GM12878 (cell line): ENCODE measurements around the gene FNDC3B. TPM values are rescaled to one million over a fixed set of nuclear protein-coding genes. Genes with fewer than 3 reads are reported as not detected.

ENCODE experiments used
- GABPA ChIP-seq: IDR thresholded peaks from 2 replicates; pipeline ENCODE4 v1.6.1; 2014; ENCODE audit warnings: antibody characterized with exemption, low read depth, mild to moderate bottlenecking, inconsistent platforms
- HDAC6 ChIP-seq: fragments of 200-600 bp; sonication (generic); IDR thresholded peaks from one replicate; pipeline ENCODE4 v1.8.0; 2017; ENCODE audit warnings: antibody characterized with exemption; ENCODE audit not compliant: unreplicated experiment
- HDGF ChIP-seq: fragments of 450-650 bp; IDR thresholded peaks from 2 replicates; pipeline ENCODE4 v1.6.1; 2016; ENCODE audit warnings: antibody characterized with exemption
- NR2C2 ChIP-seq: IDR thresholded peaks from 2 replicates; pipeline ENCODE4 v1.6.1; 2011; ENCODE audit warnings: borderline replicate concordance, low read depth; ENCODE audit not compliant: control insufficient read depth, insufficient read length
- POU2F2 ChIP-seq: IDR thresholded peaks from 3 replicates; pipeline ENCODE4 v1.6.1; 2011; ENCODE audit warnings: low read depth, mild to moderate bottlenecking, low read length, borderline replicate concordance
- RAD21 ChIP-seq: IDR thresholded peaks from 2 replicates; pipeline ENCODE4 v1.6.1; 2011; ENCODE audit warnings: mild to moderate bottlenecking, low read depth, low read length, moderate library complexity; ENCODE audit not compliant: insufficient read depth
- RB1 ChIP-seq: fragments of 450-650 bp; formaldehyde crosslinking; IDR thresholded peaks from 2 replicates; pipeline ENCODE4 v1.6.1; 2017; ENCODE audit warnings: mild to moderate bottlenecking, borderline replicate concordance
- RFX5 ChIP-seq: IDR thresholded peaks from 2 replicates; pipeline ENCODE4 v1.6.1; 2011; ENCODE audit warnings: low read depth, low read length, improper control_type of control experiment
- SMAD5 ChIP-seq: IDR thresholded peaks from 2 replicates; pipeline ENCODE4 v1.6.1; 2016; ENCODE audit warnings: antibody characterized with exemption, low read depth
- SREBF2 ChIP-seq: IDR thresholded peaks from 2 replicates; pipeline ENCODE4 v1.6.1; 2012; ENCODE audit warnings: mild to moderate bottlenecking, low read length
- ZNF687 ChIP-seq: fragments of 450-650 bp; IDR thresholded peaks from 2 replicates; pipeline ENCODE4 v1.6.1; 2017; ENCODE audit warnings: mild to moderate bottlenecking, moderate library complexity
- polyA plus RNA-seq, 11 experiments: library from polyadenylated mRNA; depleted of rRNA in 4 of 11; unstranded in 6 of 11; stranded (reverse) in 5 of 11; fragments of >200 nt; fragmentation: Nextera tagmentation in 4 of 11; fragmentation: Illumina TruSeq in 1 of 11; extraction: Ambion mirVana in 4 of 11; extraction: Trizol in 1 of 11; gene quantifications; 1 replicate in 1 of 11; 2 replicates in 10 of 11; pipeline versions ENCODE4 v1.2.1 to v1.2.3, GENCODE V29; 2011 to 2016; ENCODE audit warnings: inconsistent platforms in 2 of 11, missing spikeins in 2 of 11, low read depth in 1 of 11
- total RNA-seq, 4 experiments: library from RNA; depleted of rRNA in 3 of 4; stranded (reverse); fragments of >200 nt in 3 of 4; fragmentation: Illumina TruSeq in 1 of 4; extraction: Trizol in 1 of 4; gene quantifications; 2 replicates each; pipeline versions ENCODE4 v1.2.1 to v1.2.3, GENCODE V29; 2013 to 2021
- TF ChIP-seq, protein P1 (sequence below): fragments of 450-650 bp; formaldehyde crosslinking; IDR thresholded peaks from 2 replicates; pipeline ENCODE4 v1.5.0; 2022; ENCODE audit warnings: mild to moderate bottlenecking, missing genetic modification characterization
- TF ChIP-seq, protein P2 (sequence below): fragments of 450-650 bp; formaldehyde crosslinking; IDR thresholded peaks from 2 replicates; pipeline ENCODE4 v1.4.0; 2022; ENCODE audit warnings: mild to moderate bottlenecking, moderate library complexity
- TF ChIP-seq, protein P3 (sequence below): IDR thresholded peaks from 2 replicates; pipeline ENCODE4 v1.6.1; 2012; ENCODE audit warnings: low read length, inconsistent platforms

FNDC3B gene
- total and polyA plus RNA-seq, 10 of the 15 experiments (the other 5 are each of a cell fraction or from before 2014, with no cell fraction given), result 7.9 to 35.0 (median 18.5) TPM

- TF ChIP-seq NR2C2, result no peak
- TF ChIP-seq, protein P1, sequence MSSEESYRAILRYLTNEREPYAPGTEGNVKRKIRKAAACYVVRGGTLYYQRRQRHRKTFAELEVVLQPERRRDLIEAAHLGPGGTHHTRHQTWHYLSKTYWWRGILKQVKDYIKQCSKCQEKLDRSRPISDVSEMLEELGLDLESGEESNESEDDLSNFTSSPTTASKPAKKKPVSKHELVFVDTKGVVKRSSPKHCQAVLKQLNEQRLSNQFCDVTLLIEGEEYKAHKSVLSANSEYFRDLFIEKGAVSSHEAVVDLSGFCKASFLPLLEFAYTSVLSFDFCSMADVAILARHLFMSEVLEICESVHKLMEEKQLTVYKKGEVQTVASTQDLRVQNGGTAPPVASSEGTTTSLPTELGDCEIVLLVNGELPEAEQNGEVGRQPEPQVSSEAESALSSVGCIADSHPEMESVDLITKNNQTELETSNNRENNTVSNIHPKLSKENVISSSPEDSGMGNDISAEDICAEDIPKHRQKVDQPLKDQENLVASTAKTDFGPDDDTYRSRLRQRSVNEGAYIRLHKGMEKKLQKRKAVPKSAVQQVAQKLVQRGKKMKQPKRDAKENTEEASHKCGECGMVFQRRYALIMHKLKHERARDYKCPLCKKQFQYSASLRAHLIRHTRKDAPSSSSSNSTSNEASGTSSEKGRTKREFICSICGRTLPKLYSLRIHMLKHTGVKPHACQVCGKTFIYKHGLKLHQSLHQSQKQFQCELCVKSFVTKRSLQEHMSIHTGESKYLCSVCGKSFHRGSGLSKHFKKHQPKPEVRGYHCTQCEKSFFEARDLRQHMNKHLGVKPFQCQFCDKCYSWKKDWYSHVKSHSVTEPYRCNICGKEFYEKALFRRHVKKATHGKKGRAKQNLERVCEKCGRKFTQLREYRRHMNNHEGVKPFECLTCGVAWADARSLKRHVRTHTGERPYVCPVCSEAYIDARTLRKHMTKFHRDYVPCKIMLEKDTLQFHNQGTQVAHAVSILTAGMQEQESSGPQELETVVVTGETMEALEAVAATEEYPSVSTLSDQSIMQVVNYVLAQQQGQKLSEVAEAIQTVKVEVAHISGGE (CRISPR knock-in tag), result no peak
- TF ChIP-seq GABPA, result no peak
- no peak for TF ChIP-seq ZNF687
- TF ChIP-seq, protein P2, sequence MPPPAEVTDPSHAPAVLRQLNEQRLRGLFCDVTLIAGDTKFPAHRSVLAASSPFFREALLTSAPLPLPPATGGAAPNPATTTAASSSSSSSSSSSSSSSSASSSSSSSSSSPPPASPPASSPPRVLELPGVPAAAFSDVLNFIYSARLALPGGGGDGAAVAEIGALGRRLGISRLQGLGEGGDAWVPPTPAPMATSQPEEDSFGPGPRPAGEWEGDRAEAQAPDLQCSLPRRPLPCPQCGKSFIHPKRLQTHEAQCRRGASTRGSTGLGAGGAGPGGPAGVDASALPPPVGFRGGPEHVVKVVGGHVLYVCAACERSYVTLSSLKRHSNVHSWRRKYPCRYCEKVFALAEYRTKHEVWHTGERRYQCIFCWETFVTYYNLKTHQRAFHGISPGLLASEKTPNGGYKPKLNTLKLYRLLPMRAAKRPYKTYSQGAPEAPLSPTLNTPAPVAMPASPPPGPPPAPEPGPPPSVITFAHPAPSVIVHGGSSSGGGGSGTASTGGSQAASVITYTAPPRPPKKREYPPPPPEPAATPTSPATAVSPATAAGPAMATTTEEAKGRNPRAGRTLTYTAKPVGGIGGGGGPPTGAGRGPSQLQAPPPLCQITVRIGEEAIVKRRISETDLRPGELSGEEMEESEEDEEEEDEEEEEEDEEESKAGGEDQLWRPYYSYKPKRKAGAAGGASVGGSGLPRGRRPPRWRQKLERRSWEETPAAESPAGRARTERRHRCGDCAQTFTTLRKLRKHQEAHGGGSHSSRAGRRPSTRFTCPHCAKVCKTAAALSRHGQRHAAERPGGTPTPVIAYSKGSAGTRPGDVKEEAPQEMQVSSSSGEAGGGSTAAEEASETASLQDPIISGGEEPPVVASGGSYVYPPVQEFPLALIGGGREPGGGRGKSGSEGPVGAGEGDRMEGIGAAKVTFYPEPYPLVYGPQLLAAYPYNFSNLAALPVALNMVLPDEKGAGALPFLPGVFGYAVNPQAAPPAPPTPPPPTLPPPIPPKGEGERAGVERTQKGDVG (CRISPR knock-in tag), result no peak
- TF ChIP-seq RB1, result no peak
- TF ChIP-seq, protein P3, sequence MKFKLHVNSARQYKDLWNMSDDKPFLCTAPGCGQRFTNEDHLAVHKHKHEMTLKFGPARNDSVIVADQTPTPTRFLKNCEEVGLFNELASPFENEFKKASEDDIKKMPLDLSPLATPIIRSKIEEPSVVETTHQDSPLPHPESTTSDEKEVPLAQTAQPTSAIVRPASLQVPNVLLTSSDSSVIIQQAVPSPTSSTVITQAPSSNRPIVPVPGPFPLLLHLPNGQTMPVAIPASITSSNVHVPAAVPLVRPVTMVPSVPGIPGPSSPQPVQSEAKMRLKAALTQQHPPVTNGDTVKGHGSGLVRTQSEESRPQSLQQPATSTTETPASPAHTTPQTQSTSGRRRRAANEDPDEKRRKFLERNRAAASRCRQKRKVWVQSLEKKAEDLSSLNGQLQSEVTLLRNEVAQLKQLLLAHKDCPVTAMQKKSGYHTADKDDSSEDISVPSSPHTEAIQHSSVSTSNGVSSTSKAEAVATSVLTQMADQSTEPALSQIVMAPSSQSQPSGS, result no peak
- no peak for TF ChIP-seq POU2F2
- no peak for TF ChIP-seq SMAD5
- no peak for TF ChIP-seq RAD21
- TF ChIP-seq HDAC6, result no peak
- TF ChIP-seq HDGF, result no peak
- no peak for TF ChIP-seq SREBF2
- TF ChIP-seq RFX5, result no peak
- TF ChIP-seq, all 136 proteins: peak for 0
Measured at GRCh38 chr3:172157564-172158258, 118.3 kb downstream of the FNDC3B start (continued).
